HL-60 (cell line): Measurements from ENCODE around the gene DNMT1.

ENCODE experiments used
- DNase-seq, 2 experiments: peaks; one replicate each; pipeline ENCODE4 v3.0.0-alpha.2; 2010 to 2020; ENCODE audit warnings: low read depth in 1 of 2, low spot score in 1 of 2
- H3K27ac ChIP-seq: fragments of 250-450 bp; sonication (Bioruptor Pico); replicated peaks from 2 replicates; pipeline ENCODE4 v1.5.1; 2020; ENCODE audit warnings: mild to moderate bottlenecking, moderate library complexity
- H3K27me3 ChIP-seq: fragments of 250-450 bp; sonication (Bioruptor Pico); 2 replicates; pipeline ENCODE4 v1.5.1; 2021; ENCODE audit warnings: mild to moderate bottlenecking, moderate library complexity; ENCODE audit not compliant: insufficient read depth, poor library complexity, severe bottlenecking
- H3K4me3 ChIP-seq: replicated peaks from 2 replicates; pipeline ENCODE4 v1.5.1; 2011; ENCODE audit warnings: mild to moderate bottlenecking, control low read depth, low read length; ENCODE audit not compliant: insufficient read depth
- GABPA ChIP-seq: IDR thresholded peaks from 2 replicates; pipeline ENCODE4 v1.6.1; 2012; ENCODE audit warnings: low read depth
- POLR2AphosphoS5 ChIP-seq: IDR thresholded peaks from 2 replicates; pipeline ENCODE4 v1.6.1; 2012; ENCODE audit warnings: low read depth
- SPI1 ChIP-seq: IDR thresholded peaks from 2 replicates; pipeline ENCODE4 v1.6.1; 2012; ENCODE audit warnings: low read depth, mild to moderate bottlenecking, borderline replicate concordance
- TF ChIP-seq, protein P1 (sequence below): IDR thresholded peaks from one replicate; pipeline ENCODE4 v1.5.1; 2011; ENCODE audit warnings: low read length, control low read depth, inconsistent platforms; ENCODE audit not compliant: insufficient read depth
- TF ChIP-seq, protein P2 (sequence below): IDR thresholded peaks from 2 replicates; pipeline ENCODE4 v1.6.1; 2012; ENCODE audit warnings: low read depth; ENCODE audit not compliant: insufficient replicate concordance

Gene DNMT1

DNA sequence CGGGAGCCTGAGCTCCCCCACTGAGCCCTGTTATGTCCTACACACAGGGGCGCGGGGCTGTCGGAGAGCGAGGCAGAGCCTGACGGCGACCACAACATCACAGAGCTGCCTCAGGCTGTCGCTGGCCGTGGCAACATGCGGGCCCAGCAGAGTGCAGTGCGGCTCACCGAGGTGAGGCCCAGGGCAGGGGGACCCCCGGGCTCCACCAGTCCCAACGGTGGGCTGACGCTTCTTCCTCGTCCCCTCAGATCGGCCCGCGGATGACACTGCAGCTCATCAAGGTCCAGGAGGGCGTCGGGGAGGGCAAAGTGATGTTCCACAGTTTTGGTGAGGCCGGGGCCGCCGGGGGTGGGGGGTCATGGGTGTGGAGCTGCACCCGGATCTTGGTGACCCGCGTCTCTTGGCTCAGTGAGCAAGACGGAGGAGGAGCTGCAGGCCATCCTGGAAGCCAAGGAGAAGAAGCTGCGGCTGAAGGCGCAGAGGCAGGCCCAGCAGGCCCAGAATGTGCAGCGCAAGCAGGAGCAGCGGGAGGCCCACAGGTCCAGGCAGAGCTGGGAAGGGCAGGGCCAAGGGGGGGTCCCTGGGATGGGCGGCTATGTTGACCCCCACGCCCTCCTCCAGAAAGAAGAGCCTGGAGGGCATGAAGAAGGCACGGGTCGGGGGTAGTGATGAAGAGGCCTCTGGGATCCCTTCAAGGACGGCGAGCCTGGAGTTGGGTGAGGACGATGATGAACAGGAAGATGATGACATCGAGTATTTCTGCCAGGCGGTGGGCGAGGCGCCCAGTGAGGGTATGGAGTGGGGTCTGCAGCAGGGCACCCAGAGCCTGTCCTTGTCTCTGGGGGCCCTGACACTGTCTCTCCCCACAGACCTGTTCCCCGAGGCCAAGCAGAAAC lies 84.4 kb downstream of the DNMT1 start:
- DNase-seq: no peak
- TF ChIP-seq, protein P1, sequence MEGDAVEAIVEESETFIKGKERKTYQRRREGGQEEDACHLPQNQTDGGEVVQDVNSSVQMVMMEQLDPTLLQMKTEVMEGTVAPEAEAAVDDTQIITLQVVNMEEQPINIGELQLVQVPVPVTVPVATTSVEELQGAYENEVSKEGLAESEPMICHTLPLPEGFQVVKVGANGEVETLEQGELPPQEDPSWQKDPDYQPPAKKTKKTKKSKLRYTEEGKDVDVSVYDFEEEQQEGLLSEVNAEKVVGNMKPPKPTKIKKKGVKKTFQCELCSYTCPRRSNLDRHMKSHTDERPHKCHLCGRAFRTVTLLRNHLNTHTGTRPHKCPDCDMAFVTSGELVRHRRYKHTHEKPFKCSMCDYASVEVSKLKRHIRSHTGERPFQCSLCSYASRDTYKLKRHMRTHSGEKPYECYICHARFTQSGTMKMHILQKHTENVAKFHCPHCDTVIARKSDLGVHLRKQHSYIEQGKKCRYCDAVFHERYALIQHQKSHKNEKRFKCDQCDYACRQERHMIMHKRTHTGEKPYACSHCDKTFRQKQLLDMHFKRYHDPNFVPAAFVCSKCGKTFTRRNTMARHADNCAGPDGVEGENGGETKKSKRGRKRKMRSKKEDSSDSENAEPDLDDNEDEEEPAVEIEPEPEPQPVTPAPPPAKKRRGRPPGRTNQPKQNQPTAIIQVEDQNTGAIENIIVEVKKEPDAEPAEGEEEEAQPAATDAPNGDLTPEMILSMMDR: no peak
- TF ChIP-seq POLR2AphosphoS5: peak; percentile 19
- no peak overlapping the region for H3K4me3 ChIP-seq
- peak overlapping the region; percentile 89 for H3K27ac ChIP-seq
- H3K27me3 ChIP-seq: no peaks in the 10 kb centered on the region

DNA sequence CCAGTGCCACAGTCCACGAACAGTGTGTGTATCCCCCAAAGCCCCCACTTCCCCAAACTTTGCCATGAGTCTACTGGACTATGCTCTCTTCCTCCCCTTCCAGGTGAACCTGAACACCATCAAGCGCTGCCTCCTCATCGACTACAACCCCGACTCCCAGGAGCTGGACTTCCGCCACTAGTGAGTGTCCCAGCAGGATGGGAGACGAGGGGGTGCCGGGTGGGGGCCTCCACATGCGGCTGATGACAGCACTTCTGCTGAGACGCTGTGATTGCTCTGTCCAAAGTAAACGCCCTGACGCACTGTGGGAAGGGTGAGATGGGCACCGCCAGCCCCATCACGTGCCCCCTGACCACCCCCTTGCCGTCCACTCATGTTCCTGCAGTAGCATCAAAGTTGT lies 85.2 kb downstream of the DNMT1 start:
- TF ChIP-seq SPI1: peak; percentile 3; the same call in 1 of the 2 replicates
- TF ChIP-seq, protein P2, sequence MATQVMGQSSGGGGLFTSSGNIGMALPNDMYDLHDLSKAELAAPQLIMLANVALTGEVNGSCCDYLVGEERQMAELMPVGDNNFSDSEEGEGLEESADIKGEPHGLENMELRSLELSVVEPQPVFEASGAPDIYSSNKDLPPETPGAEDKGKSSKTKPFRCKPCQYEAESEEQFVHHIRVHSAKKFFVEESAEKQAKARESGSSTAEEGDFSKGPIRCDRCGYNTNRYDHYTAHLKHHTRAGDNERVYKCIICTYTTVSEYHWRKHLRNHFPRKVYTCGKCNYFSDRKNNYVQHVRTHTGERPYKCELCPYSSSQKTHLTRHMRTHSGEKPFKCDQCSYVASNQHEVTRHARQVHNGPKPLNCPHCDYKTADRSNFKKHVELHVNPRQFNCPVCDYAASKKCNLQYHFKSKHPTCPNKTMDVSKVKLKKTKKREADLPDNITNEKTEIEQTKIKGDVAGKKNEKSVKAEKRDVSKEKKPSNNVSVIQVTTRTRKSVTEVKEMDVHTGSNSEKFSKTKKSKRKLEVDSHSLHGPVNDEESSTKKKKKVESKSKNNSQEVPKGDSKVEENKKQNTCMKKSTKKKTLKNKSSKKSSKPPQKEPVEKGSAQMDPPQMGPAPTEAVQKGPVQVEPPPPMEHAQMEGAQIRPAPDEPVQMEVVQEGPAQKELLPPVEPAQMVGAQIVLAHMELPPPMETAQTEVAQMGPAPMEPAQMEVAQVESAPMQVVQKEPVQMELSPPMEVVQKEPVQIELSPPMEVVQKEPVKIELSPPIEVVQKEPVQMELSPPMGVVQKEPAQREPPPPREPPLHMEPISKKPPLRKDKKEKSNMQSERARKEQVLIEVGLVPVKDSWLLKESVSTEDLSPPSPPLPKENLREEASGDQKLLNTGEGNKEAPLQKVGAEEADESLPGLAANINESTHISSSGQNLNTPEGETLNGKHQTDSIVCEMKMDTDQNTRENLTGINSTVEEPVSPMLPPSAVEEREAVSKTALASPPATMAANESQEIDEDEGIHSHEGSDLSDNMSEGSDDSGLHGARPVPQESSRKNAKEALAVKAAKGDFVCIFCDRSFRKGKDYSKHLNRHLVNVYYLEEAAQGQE: no peak
- peak; percentile 5; the same call in 1 of the 2 replicates for TF ChIP-seq POLR2AphosphoS5
- Histone ChIP-seq H3K27me3 (no peaks in the 10 kb centered on the region), H3K4me3 (no peak overlapping the region), H3K27ac (peak overlapping the region; percentile 89)
- no peak for DNase-seq

DNA sequence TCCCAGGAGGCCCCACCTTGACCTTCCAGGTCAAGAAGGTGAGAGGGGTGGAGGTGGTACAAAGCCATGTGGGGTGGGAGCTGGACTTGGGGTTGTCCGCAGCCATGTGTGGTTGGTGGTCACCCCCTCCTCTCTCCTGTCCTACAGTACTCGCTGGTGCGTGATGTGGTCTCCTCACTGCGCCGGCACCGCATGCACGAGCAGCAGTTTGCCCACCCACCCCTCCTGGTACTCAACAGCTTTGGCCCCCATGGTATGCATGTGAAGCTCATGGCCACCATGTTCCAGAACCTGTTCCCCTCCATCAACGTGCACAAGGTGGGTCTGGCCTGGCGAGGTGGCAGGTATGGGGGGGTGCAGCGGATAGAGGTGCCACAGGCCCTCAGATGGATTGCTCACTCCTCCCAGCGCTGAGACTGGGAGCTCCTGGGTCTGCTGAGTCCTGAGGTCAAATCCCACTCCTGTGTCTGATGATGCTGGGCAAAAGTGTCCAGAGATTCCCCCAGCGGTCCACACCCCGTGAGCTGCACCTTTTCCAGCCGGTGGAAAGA lies 86.9 kb downstream of the DNMT1 start:
- Histone ChIP-seq H3K27ac (peak overlapping the region; percentile 95), H3K4me3 (peak overlapping the region; percentile 85; the same call in 1 of the 2 replicates), H3K27me3 (no peaks in the 10 kb centered on the region)
- DNase-seq: no peak
- TF ChIP-seq, protein P1: no peak
- TF ChIP-seq POLR2AphosphoS5 (no peak), GABPA (no peak), SPI1 (no peak)
- TF ChIP-seq, protein P2: no peak

DNA sequence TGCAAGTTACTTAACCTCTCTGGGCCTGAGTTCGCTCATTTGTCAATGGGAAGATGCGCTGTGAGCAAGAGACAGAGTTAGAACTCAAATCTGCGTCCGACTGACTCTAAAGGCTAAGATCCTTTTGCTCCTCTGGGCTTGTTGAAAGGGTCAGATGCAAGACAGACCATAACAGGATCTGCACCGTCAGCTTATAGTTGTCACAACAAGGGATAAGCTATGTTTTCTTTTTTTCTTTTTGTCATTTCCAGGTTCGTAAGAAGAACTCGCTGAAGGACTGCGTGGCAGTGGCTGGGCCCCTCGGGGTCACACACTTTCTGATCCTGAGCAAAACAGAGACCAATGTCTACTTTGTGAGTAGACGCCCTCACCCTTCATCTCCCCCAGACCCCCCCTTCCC lies 87.5 kb downstream of the DNMT1 start:
- peak overlapping the region; percentile 95 for H3K27ac ChIP-seq
- no peaks in the 10 kb centered on the region for H3K27me3 ChIP-seq
- DNase-seq: no peak
- TF ChIP-seq GABPA: no peak
- 0 out of 2 replicates have a peak, but pooled peaks have one; percentile 4 for TF ChIP-seq POLR2AphosphoS5
- TF ChIP-seq, protein P1: no peak
- H3K4me3 ChIP-seq: peak overlapping the region; percentile 85
